Keratinocyte (primary cell): Measurements from ENCODE around the gene MORN2. TPM values are rescaled to one million over a fixed set of nuclear protein-coding genes. Genes with fewer than 3 reads are reported as not detected.

ENCODE experiments used
- DNase-seq: peaks from one replicate; pipeline ENCODE4 v3.0.0-alpha.2; 2011; ENCODE audit warnings: low read depth, missing footprints, low spot score
- FAIRE-seq: peaks from 2 replicates; lab custom pipeline; 2011; peaks lifted over from hg19 to GRCh38; lab: Jason Lieb, UNC
- H2AFZ ChIP-seq: 2 replicates; pipeline ENCODE4 v1.6.0; 2012; ENCODE audit warnings: low read length, control low read depth, inconsistent platforms; ENCODE audit not compliant: control insufficient read depth
- H3K27ac ChIP-seq: 2 replicates; pipeline ENCODE4 v1.5.1; 2011; ENCODE audit warnings: low read length; ENCODE audit not compliant: control insufficient read depth, insufficient read depth
- H3K27me3 ChIP-seq: 3 replicates; pipeline ENCODE4 v1.6.0; 2011; ENCODE audit warnings: low read length; ENCODE audit not compliant: control insufficient read depth, insufficient read depth; ENCODE audit errors: extremely low read depth
- H3K36me3 ChIP-seq, 2 experiments: 2 replicates in 1 of 2; 3 replicates in 1 of 2; pipeline ENCODE4 v1.5.1; 2011; ENCODE audit warnings: low read length in 2 of 2, mild to moderate bottlenecking in 1 of 2; ENCODE audit not compliant: control insufficient read depth in 2 of 2, insufficient read depth in 2 of 2; ENCODE audit errors: extremely low read depth in 1 of 2
- H3K4me1 ChIP-seq: 3 replicates; pipeline ENCODE4 v1.5.1; 2011; ENCODE audit warnings: low read length; ENCODE audit not compliant: control insufficient read depth, insufficient read depth; ENCODE audit errors: extremely low read depth
- H3K4me2 ChIP-seq: 3 replicates; pipeline ENCODE4 v1.6.0; 2011; ENCODE audit warnings: low read depth, low read length; ENCODE audit not compliant: control insufficient read depth, insufficient read depth; ENCODE audit errors: extremely low read depth
- H3K4me3 ChIP-seq, 3 experiments: fragments of 200-600 bp in 1 of 3; sonication (generic) in 1 of 3; 2 replicates in 2 of 3; 3 replicates in 1 of 3; pipeline ENCODE4 v1.5.1; 2011 to 2016; ENCODE audit warnings: low read length in 3 of 3, mild to moderate bottlenecking in 3 of 3, control low read depth in 2 of 3, inconsistent platforms in 1 of 3, low read depth in 1 of 3, mixed read lengths in 1 of 3, mixed run types in 1 of 3, moderate library complexity in 1 of 3; ENCODE audit not compliant: control insufficient read depth in 2 of 3, insufficient read depth in 2 of 3; ENCODE audit errors: extremely low read depth in 1 of 3
- H3K79me2 ChIP-seq: 2 replicates; pipeline ENCODE4 v1.6.0; 2012; ENCODE audit warnings: low read length; ENCODE audit not compliant: control insufficient read depth, insufficient read depth
- H3K9ac ChIP-seq: 3 replicates; pipeline ENCODE4 v1.6.0; 2011; ENCODE audit warnings: low read length; ENCODE audit not compliant: control insufficient read depth, insufficient read depth; ENCODE audit errors: extremely low read depth
- H3K9me1 ChIP-seq: 3 replicates; pipeline ENCODE4 v1.6.0; 2011; ENCODE audit warnings: low read length; ENCODE audit not compliant: control insufficient read depth, insufficient read depth; ENCODE audit errors: extremely low read depth
- H3K9me3 ChIP-seq: 2 replicates; pipeline ENCODE4 v1.5.1; 2012; ENCODE audit warnings: low read depth, low read length; ENCODE audit not compliant: control insufficient read depth
- H4K20me1 ChIP-seq: 3 replicates; pipeline ENCODE4 v1.6.0; 2011; ENCODE audit warnings: low read length; ENCODE audit not compliant: control insufficient read depth, insufficient read depth; ENCODE audit errors: extremely low read depth
- EZH2 ChIP-seq: IDR thresholded peaks from one replicate; pipeline ENCODE4 v1.6.1; 2012; ENCODE audit warnings: inconsistent platforms, mild to moderate bottlenecking, low read length, moderate library complexity
- dilution Hi-C: fragments of 300-500 bp; cut with MboI; formaldehyde crosslinking; loops from one replicate; pipeline ENCODE4 v1.7.0; 2020; ENCODE audit warnings: low sequenced_read_pairs; ENCODE audit not compliant: extremely low pct_ligation_motif_present
- polyA plus RNA-seq, 5 experiments: library from polyadenylated mRNA; depleted of rRNA in 3 of 5; stranded (reverse) in 3 of 5; stranded (forward) in 1 of 5; unstranded in 1 of 5; fragments of >200 nt; gene quantifications; 1 replicate in 1 of 5; 2 replicates in 3 of 5; 3 replicates in 1 of 5; pipeline versions ENCODE4 v1.2.1 to v1.2.3, GENCODE V29; 2011 to 2012; ENCODE audit warnings: missing spikeins in 2 of 5, low read depth in 1 of 5, low replicate concordance in 1 of 5
- TF ChIP-seq, protein P1 (sequence below), 3 experiments: IDR thresholded peaks in 1 of 3; conservative IDR thresholded peaks in 1 of 3; optimal IDR thresholded peaks in 1 of 3; 2 replicates in 2 of 3; 3 replicates in 1 of 3; pipeline versions ENCODE3 to v1.5.1; 2011; ENCODE audit warnings: low read length in 3 of 3, mild to moderate bottlenecking in 3 of 3, moderate library complexity in 2 of 3, control low read depth in 1 of 3, inconsistent platforms in 1 of 3; ENCODE audit not compliant: insufficient read depth in 2 of 3; ENCODE audit errors: extremely low read depth in 1 of 3

MORN2 gene
- polyA plus RNA-seq, 1 donor (not counting 4 experiments of a cell fraction or from before 2014, with no cell fraction given), result 22.5 TPM

GRCh38 chr2:38836791-38837190, 39.0 kb upstream of the MORN2 start:
- no peak for TF ChIP-seq EZH2
- TF ChIP-seq, protein P1, sequence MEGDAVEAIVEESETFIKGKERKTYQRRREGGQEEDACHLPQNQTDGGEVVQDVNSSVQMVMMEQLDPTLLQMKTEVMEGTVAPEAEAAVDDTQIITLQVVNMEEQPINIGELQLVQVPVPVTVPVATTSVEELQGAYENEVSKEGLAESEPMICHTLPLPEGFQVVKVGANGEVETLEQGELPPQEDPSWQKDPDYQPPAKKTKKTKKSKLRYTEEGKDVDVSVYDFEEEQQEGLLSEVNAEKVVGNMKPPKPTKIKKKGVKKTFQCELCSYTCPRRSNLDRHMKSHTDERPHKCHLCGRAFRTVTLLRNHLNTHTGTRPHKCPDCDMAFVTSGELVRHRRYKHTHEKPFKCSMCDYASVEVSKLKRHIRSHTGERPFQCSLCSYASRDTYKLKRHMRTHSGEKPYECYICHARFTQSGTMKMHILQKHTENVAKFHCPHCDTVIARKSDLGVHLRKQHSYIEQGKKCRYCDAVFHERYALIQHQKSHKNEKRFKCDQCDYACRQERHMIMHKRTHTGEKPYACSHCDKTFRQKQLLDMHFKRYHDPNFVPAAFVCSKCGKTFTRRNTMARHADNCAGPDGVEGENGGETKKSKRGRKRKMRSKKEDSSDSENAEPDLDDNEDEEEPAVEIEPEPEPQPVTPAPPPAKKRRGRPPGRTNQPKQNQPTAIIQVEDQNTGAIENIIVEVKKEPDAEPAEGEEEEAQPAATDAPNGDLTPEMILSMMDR (optimal IDR thresholded peaks at IDR 0.05 in 1 of 3, IDR thresholded peaks at IDR 0.05 in 1 of 3, conservative IDR thresholded peaks at IDR 0.05 in 1 of 3; ENCODE audit: extremely low read depth in 1 of 3, insufficient read depth in 2 of 3, low read length in 3 of 3), result no peak
- no peak overlapping the region for H3K4me3 ChIP-seq
- no peak for FAIRE-seq
- no peak for DNase-seq
- no peak overlapping the region for H3K4me2 ChIP-seq
- H3K79me2 ChIP-seq, result no peaks in the 10 kb centered on the region
- no peaks in the 10 kb centered on the region for H3K27me3 ChIP-seq
- no peak overlapping the region for H2AFZ ChIP-seq
- no peaks in the 10 kb centered on the region for H4K20me1 ChIP-seq
- H3K36me3 ChIP-seq, result peaks cover 4 to 10% of the 10 kb centered on the region in 2 experiments
- H3K9ac ChIP-seq, result no peak overlapping the region
- no peaks in the 10 kb centered on the region for H3K4me1 ChIP-seq
- no peaks in the 10 kb centered on the region for H3K9me1 ChIP-seq
- H3K9me3 ChIP-seq, result no peaks in the 10 kb centered on the region
- dilution Hi-C loops, result no loop called here
- H3K27ac ChIP-seq, result no peak overlapping the region

DNA sequence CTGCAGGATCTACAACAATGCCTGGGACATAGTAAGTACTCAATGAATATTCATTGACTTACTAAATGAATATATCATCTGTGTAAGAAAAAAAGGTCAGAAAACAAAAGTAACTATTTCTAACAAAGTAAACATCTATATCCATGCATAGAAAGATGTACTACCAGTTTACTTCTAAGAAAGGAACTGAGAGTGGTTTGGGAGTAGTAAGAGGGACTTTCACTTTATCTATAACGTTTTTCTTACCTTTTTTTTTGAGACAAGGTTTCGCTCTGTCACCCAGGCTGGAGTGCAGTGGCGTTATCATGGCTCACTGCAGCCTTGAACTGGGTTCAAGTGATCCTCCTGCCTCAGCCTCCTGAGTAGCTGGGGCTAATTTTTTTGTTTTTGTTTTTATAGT, 25.7 kb upstream of the MORN2 start:
- Histone ChIP-seq H3K9ac (no peak overlapping the region), H3K27me3 (no peaks in the 10 kb centered on the region), H3K9me3 (no peaks in the 10 kb centered on the region), H4K20me1 (no peaks in the 10 kb centered on the region), H3K4me3 (no peak overlapping the region), H3K9me1 (no peaks in the 10 kb centered on the region), H3K4me1 (no peaks in the 10 kb centered on the region), H3K79me2 (no peaks in the 10 kb centered on the region), H2AFZ (no peak overlapping the region), H3K4me2 (no peak overlapping the region), H3K27ac (no peak overlapping the region), H3K36me3 (peaks cover 5 to 6% of the 10 kb centered on the region in 2 experiments)
- dilution Hi-C loops, result no loop called here
- TF ChIP-seq, protein P1 (optimal IDR thresholded peaks at IDR 0.05 in 1 of 3, IDR thresholded peaks at IDR 0.05 in 1 of 3, conservative IDR thresholded peaks at IDR 0.05 in 1 of 3; ENCODE audit: extremely low read depth in 1 of 3, insufficient read depth in 2 of 3, low read length in 3 of 3), result no peak
- TF ChIP-seq EZH2, result no peak
- DNase-seq (no peak), FAIRE-seq (no peak)
